ENCODE measurements around the gene BMERB1.

DNA sequence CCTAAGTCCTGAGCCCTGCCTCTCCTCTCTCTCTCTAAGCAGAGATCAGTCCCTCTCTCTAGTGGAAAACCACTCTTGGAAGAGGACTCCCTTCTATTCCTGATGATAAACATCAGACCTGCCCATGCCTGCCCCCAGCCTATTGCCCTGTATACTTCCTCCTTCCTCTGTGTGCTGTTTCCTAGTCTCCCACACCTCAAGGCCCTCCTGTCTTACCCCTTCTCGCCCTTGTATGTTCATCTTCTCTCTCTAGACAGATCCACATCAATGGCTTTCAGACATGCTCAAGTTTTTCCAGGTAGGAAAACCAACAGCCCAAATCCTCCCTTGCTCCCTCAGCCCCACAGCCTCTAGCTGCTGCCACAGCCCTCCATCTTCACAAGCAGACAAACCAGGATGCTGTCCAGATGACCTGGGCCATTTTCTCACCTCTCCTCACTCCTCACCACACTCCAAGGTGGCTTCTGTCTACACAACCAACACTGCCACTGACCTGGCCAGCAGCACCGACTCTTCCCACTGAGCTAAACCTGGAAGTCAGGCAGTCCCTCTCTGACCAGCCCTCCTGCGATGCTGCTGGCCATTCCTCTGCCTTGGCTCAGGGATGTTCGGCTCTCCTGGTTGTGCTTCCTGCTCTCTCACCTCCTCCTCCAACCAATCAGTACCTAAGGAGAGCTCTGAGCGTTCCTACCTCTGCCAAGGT, 172.3 kb downstream of the BMERB1 start:
- TF ChIP-seq TARDBP (IDR thresholded peaks at IDR 0.05): no peak
- TF ChIP-seq, protein P1, sequence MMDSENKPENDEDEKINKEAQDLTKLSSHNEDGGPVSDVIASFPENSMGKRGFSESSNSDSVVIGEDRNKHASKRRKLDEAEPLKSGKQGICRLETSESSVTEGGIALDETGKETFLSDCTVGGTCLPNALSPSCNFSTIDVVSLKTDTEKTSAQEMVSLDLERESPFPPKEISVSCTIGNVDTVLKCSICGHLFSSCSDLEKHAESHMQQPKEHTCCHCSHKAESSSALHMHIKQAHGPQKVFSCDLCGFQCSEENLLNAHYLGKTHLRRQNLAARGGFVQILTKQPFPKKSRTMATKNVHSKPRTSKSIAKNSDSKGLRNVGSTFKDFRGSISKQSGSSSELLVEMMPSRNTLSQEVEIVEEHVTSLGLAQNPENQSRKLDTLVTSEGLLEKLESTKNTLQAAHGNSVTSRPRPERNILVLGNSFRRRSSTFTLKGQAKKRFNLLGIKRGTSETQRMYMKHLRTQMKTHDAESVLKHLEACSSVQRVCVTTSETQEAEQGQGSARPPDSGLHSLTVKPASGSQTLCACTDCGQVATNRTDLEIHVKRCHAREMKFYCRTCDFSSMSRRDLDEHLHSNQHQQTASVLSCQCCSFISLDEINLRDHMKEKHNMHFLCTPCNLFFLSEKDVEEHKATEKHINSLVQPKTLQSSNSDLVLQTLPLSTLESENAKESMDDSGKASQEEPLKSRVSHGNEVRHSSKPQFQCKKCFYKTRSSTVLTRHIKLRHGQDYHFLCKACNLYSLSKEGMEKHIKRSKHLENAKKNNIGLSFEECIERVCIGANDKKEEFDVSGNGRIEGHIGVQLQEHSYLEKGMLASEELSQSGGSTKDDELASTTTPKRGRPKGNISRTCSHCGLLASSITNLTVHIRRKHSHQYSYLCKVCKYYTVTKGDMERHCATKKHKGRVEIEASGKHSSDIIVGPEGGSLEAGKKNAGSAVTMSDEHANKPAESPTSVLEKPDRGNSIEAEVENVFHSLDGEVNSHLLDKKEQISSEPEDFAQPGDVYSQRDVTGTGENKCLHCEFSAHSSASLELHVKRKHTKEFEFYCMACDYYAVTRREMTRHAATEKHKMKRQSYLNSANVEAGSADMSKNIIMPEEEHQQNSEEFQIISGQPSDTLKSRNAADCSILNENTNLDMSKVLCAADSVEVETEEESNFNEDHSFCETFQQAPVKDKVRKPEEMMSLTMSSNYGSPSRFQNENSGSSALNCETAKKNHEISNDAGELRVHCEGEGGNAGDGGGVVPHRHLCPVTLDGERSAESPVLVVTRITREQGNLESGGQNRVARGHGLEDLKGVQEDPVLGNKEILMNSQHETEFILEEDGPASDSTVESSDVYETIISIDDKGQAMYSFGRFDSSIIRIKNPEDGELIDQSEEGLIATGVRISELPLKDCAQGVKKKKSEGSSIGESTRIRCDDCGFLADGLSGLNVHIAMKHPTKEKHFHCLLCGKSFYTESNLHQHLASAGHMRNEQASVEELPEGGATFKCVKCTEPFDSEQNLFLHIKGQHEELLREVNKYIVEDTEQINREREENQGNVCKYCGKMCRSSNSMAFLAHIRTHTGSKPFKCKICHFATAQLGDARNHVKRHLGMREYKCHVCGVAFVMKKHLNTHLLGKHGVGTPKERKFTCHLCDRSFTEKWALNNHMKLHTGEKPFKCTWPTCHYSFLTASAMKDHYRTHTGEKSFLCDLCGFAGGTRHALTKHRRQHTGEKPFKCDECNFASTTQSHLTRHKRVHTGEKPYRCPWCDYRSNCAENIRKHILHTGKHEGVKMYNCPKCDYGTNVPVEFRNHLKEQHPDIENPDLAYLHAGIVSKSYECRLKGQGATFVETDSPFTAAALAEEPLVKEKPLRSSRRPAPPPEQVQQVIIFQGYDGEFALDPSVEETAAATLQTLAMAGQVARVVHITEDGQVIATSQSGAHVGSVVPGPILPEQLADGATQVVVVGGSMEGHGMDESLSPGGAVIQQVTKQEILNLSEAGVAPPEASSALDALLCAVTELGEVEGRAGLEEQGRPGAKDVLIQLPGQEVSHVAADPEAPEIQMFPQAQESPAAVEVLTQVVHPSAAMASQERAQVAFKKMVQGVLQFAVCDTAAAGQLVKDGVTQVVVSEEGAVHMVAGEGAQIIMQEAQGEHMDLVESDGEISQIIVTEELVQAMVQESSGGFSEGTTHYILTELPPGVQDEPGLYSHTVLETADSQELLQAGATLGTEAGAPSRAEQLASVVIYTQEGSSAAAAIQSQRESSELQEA (IDR thresholded peaks at IDR 0.05; ENCODE audit: low read depth): no peak
- no peak for TF ChIP-seq MXI1 (IDR thresholded peaks at IDR 0.05; ENCODE audit: low read depth, low read length)
- TF ChIP-seq, protein P2, sequence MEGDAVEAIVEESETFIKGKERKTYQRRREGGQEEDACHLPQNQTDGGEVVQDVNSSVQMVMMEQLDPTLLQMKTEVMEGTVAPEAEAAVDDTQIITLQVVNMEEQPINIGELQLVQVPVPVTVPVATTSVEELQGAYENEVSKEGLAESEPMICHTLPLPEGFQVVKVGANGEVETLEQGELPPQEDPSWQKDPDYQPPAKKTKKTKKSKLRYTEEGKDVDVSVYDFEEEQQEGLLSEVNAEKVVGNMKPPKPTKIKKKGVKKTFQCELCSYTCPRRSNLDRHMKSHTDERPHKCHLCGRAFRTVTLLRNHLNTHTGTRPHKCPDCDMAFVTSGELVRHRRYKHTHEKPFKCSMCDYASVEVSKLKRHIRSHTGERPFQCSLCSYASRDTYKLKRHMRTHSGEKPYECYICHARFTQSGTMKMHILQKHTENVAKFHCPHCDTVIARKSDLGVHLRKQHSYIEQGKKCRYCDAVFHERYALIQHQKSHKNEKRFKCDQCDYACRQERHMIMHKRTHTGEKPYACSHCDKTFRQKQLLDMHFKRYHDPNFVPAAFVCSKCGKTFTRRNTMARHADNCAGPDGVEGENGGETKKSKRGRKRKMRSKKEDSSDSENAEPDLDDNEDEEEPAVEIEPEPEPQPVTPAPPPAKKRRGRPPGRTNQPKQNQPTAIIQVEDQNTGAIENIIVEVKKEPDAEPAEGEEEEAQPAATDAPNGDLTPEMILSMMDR (IDR thresholded peaks at IDR 0.05 in 2 of 3, conservative IDR thresholded peaks at IDR 0.05 in 1 of 3; ENCODE audit: insufficient read depth in 2 of 3, low read depth in 1 of 3, low read length in 3 of 3): no peak
- TF ChIP-seq, protein P3, sequence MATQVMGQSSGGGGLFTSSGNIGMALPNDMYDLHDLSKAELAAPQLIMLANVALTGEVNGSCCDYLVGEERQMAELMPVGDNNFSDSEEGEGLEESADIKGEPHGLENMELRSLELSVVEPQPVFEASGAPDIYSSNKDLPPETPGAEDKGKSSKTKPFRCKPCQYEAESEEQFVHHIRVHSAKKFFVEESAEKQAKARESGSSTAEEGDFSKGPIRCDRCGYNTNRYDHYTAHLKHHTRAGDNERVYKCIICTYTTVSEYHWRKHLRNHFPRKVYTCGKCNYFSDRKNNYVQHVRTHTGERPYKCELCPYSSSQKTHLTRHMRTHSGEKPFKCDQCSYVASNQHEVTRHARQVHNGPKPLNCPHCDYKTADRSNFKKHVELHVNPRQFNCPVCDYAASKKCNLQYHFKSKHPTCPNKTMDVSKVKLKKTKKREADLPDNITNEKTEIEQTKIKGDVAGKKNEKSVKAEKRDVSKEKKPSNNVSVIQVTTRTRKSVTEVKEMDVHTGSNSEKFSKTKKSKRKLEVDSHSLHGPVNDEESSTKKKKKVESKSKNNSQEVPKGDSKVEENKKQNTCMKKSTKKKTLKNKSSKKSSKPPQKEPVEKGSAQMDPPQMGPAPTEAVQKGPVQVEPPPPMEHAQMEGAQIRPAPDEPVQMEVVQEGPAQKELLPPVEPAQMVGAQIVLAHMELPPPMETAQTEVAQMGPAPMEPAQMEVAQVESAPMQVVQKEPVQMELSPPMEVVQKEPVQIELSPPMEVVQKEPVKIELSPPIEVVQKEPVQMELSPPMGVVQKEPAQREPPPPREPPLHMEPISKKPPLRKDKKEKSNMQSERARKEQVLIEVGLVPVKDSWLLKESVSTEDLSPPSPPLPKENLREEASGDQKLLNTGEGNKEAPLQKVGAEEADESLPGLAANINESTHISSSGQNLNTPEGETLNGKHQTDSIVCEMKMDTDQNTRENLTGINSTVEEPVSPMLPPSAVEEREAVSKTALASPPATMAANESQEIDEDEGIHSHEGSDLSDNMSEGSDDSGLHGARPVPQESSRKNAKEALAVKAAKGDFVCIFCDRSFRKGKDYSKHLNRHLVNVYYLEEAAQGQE (IDR thresholded peaks at IDR 0.05; ENCODE audit: borderline replicate concordance): no peak
- TF ChIP-seq, protein P3 (CRISPR knock-in tag; IDR thresholded peaks at IDR 0.05; ENCODE audit: low read depth): no peak
- no peak for TF ChIP-seq EGR1 (conservative IDR thresholded peaks at IDR 0.05)

All from K562 (cell line).